GM23248 (cell line): ENCODE measurements around the gene ZNF470.

Experiments used
- EZH2 ChIP-seq: fragments of 200-600 bp; sonication (generic); IDR thresholded peaks from 2 replicates; pipeline ENCODE4 v1.6.1; 2018; ENCODE audit warnings: antibody characterized with exemption, mild to moderate bottlenecking; ENCODE audit not compliant: insufficient read depth, poor library complexity, severe bottlenecking
- EZH2phosphoT487 ChIP-seq: fragments of 200-600 bp; sonication (generic); IDR thresholded peaks from 2 replicates; pipeline ENCODE4 v1.6.1; 2018; ENCODE audit warnings: antibody characterized with exemption, moderate library complexity, mild to moderate bottlenecking, low read depth; ENCODE audit not compliant: insufficient read depth

GRCh38 chr19:56572589-56572988 lies 5.3 kb downstream of the ZNF470 start:
- TF ChIP-seq EZH2 (no peak), EZH2phosphoT487 (no peak)
